ACC112 (cell line): ENCODE data around the gene PLXND1.

Experiments
- H2AFZ ChIP-seq: fragments of 200-600 bp; sonication (generic); one replicate; pipeline ENCODE4 v1.6.0; 2017; ENCODE audit warnings: antibody characterized with exemption, low read length; ENCODE audit not compliant: unreplicated experiment
- H3K27ac ChIP-seq: fragments of 200-600 bp; sonication (generic); 2 replicates; pipeline ENCODE4 v1.5.1; 2014; ENCODE audit warnings: low read depth, mild to moderate bottlenecking, antibody characterized with exemption, low read length, moderate library complexity
- H3K27me3 ChIP-seq: fragments of 200-600 bp; sonication (generic); 2 replicates; pipeline ENCODE4 v1.6.1; 2014; ENCODE audit warnings: mild to moderate bottlenecking, antibody characterized with exemption, low read length, moderate library complexity, mixed read lengths; ENCODE audit not compliant: insufficient read depth
- H3K36me3 ChIP-seq: fragments of 200-600 bp; sonication (generic); 2 replicates; pipeline ENCODE4 v1.6.1; 2016; ENCODE audit warnings: mild to moderate bottlenecking, antibody characterized with exemption, low read length, moderate library complexity, mixed read lengths; ENCODE audit not compliant: insufficient read depth
- H3K4me1 ChIP-seq: fragments of 200-600 bp; sonication (generic); one replicate; pipeline ENCODE4 v1.6.1; 2016; ENCODE audit warnings: low read length, mixed read lengths; ENCODE audit not compliant: insufficient read depth, unreplicated experiment, control insufficient read depth
- H3K4me3 ChIP-seq: fragments of 200-600 bp; sonication (generic); 2 replicates; pipeline ENCODE4 v1.5.1; 2014; ENCODE audit warnings: mild to moderate bottlenecking, low read depth, low read length
- H3K79me2 ChIP-seq: fragments of 200-600 bp; sonication (generic); one replicate; pipeline ENCODE4 v1.6.0; 2016; ENCODE audit warnings: low read length; ENCODE audit not compliant: control insufficient read depth, unreplicated experiment, insufficient read depth

Gene PLXND1

DNA sequence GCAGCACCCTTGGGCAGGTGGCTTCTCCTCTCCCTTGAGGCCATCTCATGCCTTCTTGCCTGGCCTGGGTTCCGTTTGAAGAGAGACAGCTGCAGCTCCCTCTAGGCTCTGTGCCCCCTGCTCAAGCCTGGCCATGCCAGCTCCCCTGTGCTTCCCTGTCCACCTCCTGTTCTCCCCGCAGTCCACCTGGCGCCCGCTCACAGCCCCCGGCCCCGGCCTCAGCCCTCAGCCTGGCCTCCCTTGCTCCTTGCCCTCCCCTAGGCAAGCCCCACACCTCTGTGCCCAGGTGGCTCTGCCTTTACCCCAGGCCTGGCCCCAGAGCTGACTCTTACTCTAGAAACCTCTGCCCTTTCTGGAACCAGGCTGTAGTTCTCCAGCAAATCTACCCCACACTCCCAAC lies 91.9 kb downstream of the PLXND1 start:
- Histone ChIP-seq H3K27ac (no peak overlapping the region), H3K27me3 (no peaks in the 10 kb centered on the region), H3K4me3 (no peak overlapping the region), H2AFZ (no peak overlapping the region), H3K36me3 (no peaks in the 10 kb centered on the region), H3K79me2 (no peaks in the 10 kb centered on the region), H3K4me1 (no peaks in the 10 kb centered on the region)

DNA sequence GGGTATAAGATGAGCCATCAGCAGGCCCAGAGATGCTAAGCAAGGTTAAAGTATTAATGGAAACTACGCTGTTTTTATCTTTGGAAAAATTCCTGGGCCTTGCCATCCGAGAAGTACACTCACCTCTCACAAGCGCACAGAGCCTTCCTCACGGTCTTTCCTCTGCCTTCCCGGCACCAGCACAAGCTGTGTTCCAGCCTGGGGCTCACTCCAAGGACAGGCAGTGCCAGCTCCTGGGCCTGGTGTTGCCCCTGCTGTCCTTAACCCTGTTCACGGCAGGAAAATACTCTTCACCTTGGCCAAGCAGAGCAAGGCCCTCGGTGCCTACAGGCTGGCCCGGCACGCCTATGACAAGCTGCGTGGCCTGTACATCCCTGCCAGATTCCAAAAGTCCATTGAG lies 92.4 kb downstream of the PLXND1 start:
- H3K79me2 ChIP-seq: no peaks in the 10 kb centered on the region
- no peaks in the 10 kb centered on the region for H3K4me1 ChIP-seq
- no peak overlapping the region for H2AFZ ChIP-seq
- no peaks in the 10 kb centered on the region for H3K27me3 ChIP-seq
- H3K4me3 ChIP-seq: no peak overlapping the region
- no peaks in the 10 kb centered on the region for H3K36me3 ChIP-seq
- no peak overlapping the region for H3K27ac ChIP-seq

DNA sequence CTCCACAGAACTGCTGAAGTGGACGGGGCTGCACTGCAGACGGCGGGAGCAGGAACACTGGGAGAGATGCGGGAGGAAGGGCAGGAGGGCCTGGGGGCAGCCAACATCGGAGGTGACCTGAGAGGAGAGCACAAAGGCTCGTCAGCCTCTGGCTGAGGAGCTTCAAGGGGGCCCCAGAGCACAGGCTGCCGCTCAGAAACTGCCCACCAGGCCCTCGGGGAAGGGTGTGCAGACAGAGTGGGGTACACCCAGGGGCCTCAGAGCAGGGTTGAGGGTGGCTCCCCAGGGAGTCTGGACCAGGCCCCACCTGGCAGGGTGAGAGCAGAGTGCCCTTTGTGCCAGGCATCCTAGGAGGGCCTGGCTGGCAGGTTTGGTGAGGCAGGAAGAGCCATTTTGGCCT lies 92.8 kb downstream of the PLXND1 start:
- no peaks in the 10 kb centered on the region for H3K36me3 ChIP-seq

DNA sequence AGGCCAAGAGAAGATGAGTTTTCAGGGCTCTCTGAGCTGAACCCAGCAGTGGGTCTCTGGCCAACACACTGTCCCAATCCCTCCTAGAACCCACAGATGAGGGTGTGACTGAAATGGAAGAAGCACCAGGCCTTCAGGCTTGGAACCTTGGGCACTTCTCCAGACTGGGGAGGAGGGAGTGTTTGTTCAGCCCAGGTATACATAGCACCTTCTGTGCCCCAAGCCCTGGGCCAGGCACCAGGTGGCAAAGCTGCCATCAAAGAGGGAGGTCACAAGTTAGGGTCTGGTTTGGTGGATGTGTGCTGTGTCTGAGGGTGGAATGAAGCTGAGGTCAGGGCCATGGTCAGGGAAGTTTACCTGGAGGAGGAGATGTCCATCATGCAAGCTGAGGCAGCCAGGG lies 93.9 kb downstream of the PLXND1 start:
- Histone ChIP-seq H3K27me3 (no peaks in the 10 kb centered on the region), H3K4me3 (no peak overlapping the region), H3K36me3 (no peaks in the 10 kb centered on the region), H3K27ac (no peak overlapping the region), H2AFZ (no peak overlapping the region), H3K4me1 (no peaks in the 10 kb centered on the region), H3K79me2 (no peaks in the 10 kb centered on the region)

More for the DNA sequence above, 92.8 kb downstream of the PLXND1 start:
- no peak overlapping the region for H2AFZ ChIP-seq
- no peak overlapping the region for H3K4me3 ChIP-seq
- no peak overlapping the region for H3K27ac ChIP-seq
- no peaks in the 10 kb centered on the region for H3K79me2 ChIP-seq
- no peaks in the 10 kb centered on the region for H3K27me3 ChIP-seq
- no peaks in the 10 kb centered on the region for H3K4me1 ChIP-seq

DNA sequence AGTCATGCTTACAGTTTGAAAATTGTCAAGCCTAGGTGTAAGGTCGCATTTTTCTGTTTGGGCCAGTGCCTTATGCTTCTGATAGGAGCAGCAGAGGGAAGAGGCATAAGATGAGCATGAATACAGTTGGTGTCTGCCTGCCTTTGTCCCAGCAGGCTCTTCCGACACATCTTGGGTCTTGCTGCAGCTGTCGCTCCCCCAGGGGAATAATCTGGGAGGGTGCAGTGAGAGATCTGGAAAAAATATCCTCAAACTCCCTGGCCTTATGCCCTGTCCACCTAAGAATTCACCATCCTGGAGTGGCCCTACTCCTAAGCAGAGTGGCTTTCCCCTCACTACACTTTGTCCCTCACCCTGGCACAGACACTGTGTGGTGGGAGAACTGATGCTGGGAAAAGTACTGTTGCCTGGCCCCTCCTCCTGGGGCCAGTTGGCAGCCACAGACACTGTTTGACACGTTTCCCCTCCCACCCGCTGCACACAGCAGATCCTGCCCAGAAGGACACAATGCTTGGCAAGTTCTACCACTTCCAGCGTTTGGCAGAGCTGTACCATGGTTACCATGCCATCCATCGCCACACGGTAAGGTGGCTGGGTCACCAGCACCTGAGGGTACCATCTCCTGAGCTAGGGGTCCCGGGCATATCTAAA lies 99.2 kb downstream of the PLXND1 start:
- H3K27ac ChIP-seq: no peak overlapping the region

DNA sequence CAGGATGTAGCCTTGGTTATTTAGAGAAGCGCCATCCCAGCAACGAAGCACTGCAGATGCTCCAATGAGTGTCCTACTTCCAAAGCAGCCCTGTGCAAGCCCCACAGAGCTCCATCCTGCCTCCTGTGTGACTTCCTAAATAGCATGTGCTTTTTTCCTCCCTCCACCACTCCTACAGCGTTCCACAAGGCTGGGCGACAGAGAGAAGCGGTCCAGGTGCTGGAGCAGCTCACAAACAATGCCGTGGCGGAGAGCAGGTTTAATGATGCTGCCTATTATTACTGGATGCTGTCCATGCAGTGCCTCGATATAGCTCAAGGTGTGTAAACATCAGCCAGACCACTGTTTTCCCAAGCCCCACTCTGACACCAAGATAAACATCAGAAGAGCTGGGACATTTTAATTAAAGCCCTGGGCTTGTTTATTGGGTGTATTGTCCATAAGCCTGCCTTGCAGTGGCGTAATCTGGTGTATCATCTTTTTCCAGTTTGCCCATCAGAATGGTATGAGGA lies 100.2 kb downstream of the PLXND1 start:
- Histone ChIP-seq H3K36me3 (0 out of 2 replicates have a peak, but pooled peaks cover 6% of the 10 kb centered on the region), H3K27ac (no peak overlapping the region), H3K27me3 (no peaks in the 10 kb centered on the region), H3K4me1 (no peaks in the 10 kb centered on the region), H3K79me2 (no peaks in the 10 kb centered on the region), H2AFZ (no peak overlapping the region), H3K4me3 (no peak overlapping the region)

More for the DNA sequence above, 99.2 kb downstream of the PLXND1 start:
- Histone ChIP-seq H3K27me3 (no peaks in the 10 kb centered on the region), H2AFZ (no peak overlapping the region), H3K4me1 (no peaks in the 10 kb centered on the region), H3K79me2 (no peaks in the 10 kb centered on the region), H3K4me3 (no peak overlapping the region), H3K36me3 (0 out of 2 replicates have a peak, but pooled peaks cover 6% of the 10 kb centered on the region)

DNA sequence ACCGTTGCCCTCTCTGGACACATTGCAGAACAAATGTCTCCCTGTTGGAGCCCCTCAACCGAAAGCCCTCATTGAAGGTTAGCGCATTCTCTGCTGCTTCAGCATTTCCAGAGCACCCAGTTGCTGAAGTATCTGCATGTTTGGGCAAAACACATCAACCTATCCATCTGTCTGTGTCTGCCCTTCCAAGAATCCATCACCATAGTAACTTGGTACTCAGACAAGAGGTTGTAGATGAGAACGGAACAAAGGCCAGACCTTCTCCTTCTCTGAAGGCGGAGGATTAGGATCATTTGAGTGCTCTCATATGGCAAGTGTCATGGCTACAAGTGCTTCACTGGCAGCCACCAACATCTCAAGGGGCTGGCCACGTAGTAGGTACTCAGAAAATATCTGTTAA lies 101.1 kb downstream of the PLXND1 start:
- Histone ChIP-seq H3K27ac (no peak overlapping the region), H3K36me3 (0 out of 2 replicates have a peak, but pooled peaks cover 6% of the 10 kb centered on the region), H3K79me2 (no peaks in the 10 kb centered on the region), H3K4me1 (no peaks in the 10 kb centered on the region), H3K4me3 (no peak overlapping the region), H3K27me3 (no peaks in the 10 kb centered on the region), H2AFZ (no peak overlapping the region)
